GM06990 (cell line): ENCODE results near the gene GOLGA3.
"Not testable (repeated sequence)": the region's sequence is repeated elsewhere in the genome, so short reads cannot be mapped to it uniquely, and the experiment has no call there.

ENCODE experiments used
- DNase-seq: peaks from one replicate; pipeline ENCODE4 v3.0.0-alpha.2; 2011; ENCODE audit not compliant: insufficient read length; ENCODE audit errors: extremely low read depth
- H3K27me3 ChIP-seq: replicated peaks from 2 replicates; pipeline ENCODE4 v1.6.0; 2011; ENCODE audit warnings: low read length; ENCODE audit not compliant: control insufficient read depth, insufficient read depth
- H3K36me3 ChIP-seq: 2 replicates; pipeline ENCODE4 v1.5.1; 2011; ENCODE audit warnings: low read length; ENCODE audit not compliant: control insufficient read depth, insufficient read depth
- H3K4me3 ChIP-seq: replicated peaks from 2 replicates; pipeline ENCODE4 v1.5.1; 2011; ENCODE audit warnings: low read depth, mild to moderate bottlenecking, control low read depth, low read length
- CTCF ChIP-seq: IDR thresholded peaks from 2 replicates; pipeline ENCODE4 v1.5.1; 2011; ENCODE audit warnings: low read length, control low read depth, mild to moderate bottlenecking, inconsistent platforms; ENCODE audit not compliant: insufficient read depth, poor library complexity, severe bottlenecking

GOLGA3 gene

DNA sequence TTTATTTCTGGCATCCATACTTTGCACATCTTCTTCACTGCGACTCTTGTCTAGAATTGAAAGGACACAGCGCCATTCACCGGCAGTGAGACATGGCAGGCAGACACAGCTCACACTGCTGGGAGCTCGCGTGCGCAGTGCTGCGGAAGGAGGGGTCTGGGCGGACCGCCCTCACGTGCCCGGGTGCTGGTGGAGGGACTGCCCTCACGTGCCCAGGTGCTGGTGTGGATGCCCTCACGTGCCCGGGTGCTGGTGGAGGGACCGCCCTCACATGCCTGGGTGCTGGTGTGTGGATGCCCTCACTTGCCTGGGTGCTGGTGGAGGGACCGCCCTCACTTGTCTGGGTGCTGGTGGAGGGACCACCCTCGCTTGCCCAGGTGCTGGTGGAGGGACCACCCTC, 27.9 kb upstream of the GOLGA3 start:
- TF ChIP-seq CTCF: no peak
- DNase-seq: no peak
- Histone ChIP-seq H3K27me3 (no peaks in the 10 kb centered on the region), H3K36me3 (peaks cover 45% of the 10 kb centered on the region), H3K4me3 (no peak overlapping the region)

DNA sequence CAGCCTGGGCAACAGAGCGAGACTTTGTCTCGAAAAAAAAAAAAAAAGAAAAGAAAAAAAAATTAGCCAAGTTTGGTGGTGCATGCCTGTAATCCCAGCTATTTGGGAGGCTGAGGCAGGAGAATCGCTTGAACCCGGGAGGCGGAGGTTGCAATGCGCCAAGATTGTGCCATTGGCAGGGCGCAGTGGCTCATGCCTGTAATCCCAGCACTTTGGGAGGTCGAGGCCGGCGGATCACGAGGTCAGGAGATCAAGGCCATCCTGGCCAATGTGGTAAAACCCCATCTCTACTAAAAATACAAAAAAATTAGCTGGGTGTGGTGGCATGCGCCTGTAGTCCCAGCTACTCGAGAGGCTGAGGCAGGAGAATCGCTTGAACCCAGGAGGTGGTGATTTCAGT, 26.5 kb upstream of the GOLGA3 start:
- H3K4me3 ChIP-seq, DNase-seq, H3K27me3 ChIP-seq: not testable (repeated sequence)
- H3K36me3 ChIP-seq: peaks cover 49% of the 10 kb centered on the region

DNA sequence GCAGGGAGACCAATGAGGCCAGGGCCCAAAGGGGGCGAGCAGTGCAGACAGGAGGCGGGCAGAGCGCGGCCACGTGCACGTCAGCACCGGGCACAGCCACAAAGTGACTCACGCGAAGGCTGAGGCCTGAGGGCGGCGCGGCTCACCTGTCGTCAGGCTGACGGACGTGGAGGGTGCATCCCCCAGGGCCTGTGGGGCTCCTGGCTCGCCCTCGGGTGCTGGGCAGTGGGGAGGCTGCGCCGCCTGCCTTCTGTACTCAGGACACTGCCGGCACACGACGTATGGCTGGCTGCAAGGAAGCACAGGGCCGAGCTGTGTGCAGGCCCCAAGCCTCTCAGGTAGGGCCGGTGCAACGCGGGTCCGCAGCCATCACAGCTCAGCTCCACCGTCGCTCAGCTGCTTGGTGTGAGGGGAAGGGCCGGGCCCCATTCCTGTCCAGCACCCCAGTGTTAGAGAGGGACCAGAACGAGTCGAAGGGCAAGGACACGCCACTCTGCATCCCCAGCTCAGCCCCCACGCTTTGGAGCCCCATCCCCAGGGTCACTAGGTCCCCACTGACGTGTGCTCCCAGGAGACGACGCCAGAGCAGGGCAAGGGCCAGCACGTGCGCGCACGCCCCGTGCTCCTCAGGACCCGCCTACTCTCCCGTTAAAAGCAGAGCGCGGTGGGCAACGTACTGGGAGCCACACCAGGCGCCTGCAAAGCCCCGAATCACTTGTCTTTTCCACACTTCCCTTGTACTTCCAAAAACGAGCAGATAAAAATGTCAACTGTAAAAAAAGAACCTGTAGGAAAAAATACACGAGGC, 24.8 kb upstream of the GOLGA3 start:
- peaks cover 44% of the 10 kb centered on the region for H3K36me3 ChIP-seq
- TF ChIP-seq CTCF: no peak

DNA sequence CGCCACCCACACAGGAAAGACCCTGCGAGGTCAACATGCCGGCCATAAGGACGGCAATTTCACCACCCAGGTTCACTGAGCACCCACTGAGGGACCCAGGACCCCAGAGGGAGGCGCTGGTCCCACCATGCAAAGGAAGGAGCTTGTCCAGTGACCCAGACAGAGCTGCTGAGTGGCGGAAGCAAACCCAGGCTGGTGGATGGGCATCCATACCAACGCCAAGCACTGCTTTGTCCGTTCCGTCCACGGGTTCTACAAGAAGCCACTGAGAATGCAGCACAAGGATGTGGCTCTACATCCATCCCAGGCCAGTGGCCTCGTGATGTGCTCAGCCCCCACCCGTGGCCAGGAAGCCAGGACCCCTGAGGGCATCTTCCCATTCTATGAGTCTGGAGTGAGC, 23.8 kb upstream of the GOLGA3 start:
- no peak for TF ChIP-seq CTCF
- H3K36me3 ChIP-seq: peaks cover 43% of the 10 kb centered on the region
- H3K27me3 ChIP-seq: no peaks in the 10 kb centered on the region
- no peak overlapping the region for H3K4me3 ChIP-seq
- DNase-seq: no peak

More for the DNA sequence above, 24.8 kb upstream of the GOLGA3 start:
- DNase-seq: no peak
- H3K4me3 ChIP-seq: no peak overlapping the region
- H3K27me3 ChIP-seq: no peaks in the 10 kb centered on the region

- no peak for TF ChIP-seq CTCF
- no peak for DNase-seq
- Histone ChIP-seq H3K27me3 (no peaks in the 10 kb centered on the region), H3K36me3 (peaks cover 43% of the 10 kb centered on the region), H3K4me3 (no peak overlapping the region)
Observed at GRCh38 chr12:132851465-132851864, 22.8 kb upstream of the GOLGA3 start.

DNA sequence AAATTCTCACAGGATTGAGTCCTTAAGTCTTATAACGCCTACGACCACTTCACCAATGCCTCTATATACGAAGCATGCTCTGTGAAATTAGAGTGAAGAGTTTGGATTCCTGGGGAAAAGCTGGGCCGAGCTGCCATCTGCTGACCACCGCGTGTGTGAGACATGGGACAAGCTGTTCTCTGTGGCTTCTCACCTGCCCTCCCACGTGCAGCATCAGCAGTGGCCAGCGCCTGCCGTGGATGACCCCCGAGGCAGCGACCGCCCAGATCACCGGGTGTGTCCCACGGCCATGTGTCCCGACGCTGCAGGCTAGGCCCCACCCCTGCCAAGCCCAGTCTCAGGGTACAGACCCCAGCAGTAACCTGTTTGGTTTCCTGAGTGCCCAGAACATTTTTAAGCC, 21.6 kb upstream of the GOLGA3 start:
- Histone ChIP-seq H3K4me3 (no peak overlapping the region), H3K27me3 (no peaks in the 10 kb centered on the region), H3K36me3 (peaks cover 41% of the 10 kb centered on the region)
- DNase-seq: no peak
- no peak for TF ChIP-seq CTCF
